SK-N-SH (cell line): ENCODE data around the gene PKNOX2.

ENCODE experiments used
- CTCF ChIP-seq: fragments of 200-600 bp; sonication (generic); IDR thresholded peaks from 2 replicates; pipeline ENCODE4 v1.6.1; 2017; ENCODE audit warnings: antibody characterized with exemption, mild to moderate bottlenecking, moderate library complexity
- EZH2phosphoT487 ChIP-seq: fragments of 200-600 bp; sonication (generic); IDR thresholded peaks from 2 replicates; pipeline ENCODE4 v1.6.1; 2017; ENCODE audit warnings: low read depth, mixed run types, mild to moderate bottlenecking, antibody characterized with exemption, moderate library complexity, borderline replicate concordance
- JUND ChIP-seq: IDR thresholded peaks from 2 replicates; pipeline ENCODE4 v1.4.0; 2012
- POLR2AphosphoS5 ChIP-seq: IDR thresholded peaks from 2 replicates; pipeline ENCODE4 v1.6.1; 2012; ENCODE audit warnings: low read depth, low read length
- RCOR1 ChIP-seq: fragments of 150-350 bp; IDR thresholded peaks from 2 replicates; pipeline ENCODE4 v1.6.1; 2017; ENCODE audit warnings: antibody characterized with exemption, low read length
- RFX5 ChIP-seq: IDR thresholded peaks from 2 replicates; pipeline ENCODE4 v1.6.1; 2012; ENCODE audit warnings: mild to moderate bottlenecking, improper control_type of control experiment, low read length
- RXRA ChIP-seq: IDR thresholded peaks from 2 replicates; pipeline ENCODE4 v1.4.0; 2012; ENCODE audit warnings: low read depth, mild to moderate bottlenecking, borderline replicate concordance
- SIN3A ChIP-seq: IDR thresholded peaks from 2 replicates; pipeline ENCODE4 v1.6.1; 2012; ENCODE audit warnings: low read depth, mild to moderate bottlenecking, low read length, moderate library complexity, borderline replicate concordance

- TF ChIP-seq RCOR1 (no peak), CTCF (no peak), RXRA (no peak), EZH2phosphoT487 (no peak), JUND (no peak), SIN3A (no peak), POLR2AphosphoS5 (no peak), RFX5 (no peak)
Observed at GRCh38 chr11:125268611-125269010, 104.1 kb downstream of the PKNOX2 start.
